ENCODE measurements around the gene OTOG.

Gene OTOG

DNA sequence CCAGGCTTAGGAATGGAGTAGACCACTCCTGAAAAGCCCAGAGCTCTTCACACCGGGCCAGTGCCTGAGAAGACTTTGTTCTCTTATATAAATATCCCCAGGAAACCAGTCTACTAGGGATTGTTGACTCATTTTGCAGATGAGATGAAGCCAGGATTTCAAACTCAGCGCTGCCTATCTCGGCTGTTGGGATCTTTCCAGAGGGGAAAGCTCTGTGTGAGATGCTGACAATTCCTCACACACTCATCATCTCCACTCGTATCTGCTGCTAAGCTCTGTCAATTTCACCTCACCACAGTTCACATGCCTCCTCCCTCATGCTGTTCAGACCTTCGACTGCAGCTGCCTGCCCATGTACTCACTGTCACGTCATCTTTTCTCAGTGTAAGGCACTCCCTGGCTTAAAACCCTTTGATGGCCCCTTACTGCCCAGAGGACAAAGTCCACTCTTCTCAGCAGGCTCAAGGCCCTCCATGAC lies 15.4 kb upstream of the OTOG start:
- H3K27me3 ChIP-seq (ENCODE audit: control insufficient read depth, insufficient read depth, low read length): no peaks in the 10 kb centered on the region
- H3K9me3 ChIP-seq (ENCODE audit: control insufficient read depth, insufficient read depth, low read length): no peaks in the 10 kb centered on the region
- no peaks in the 10 kb centered on the region for H3K36me3 ChIP-seq (ENCODE audit: control insufficient read depth, insufficient read depth, low read length)
- no peak overlapping the region for H3K9ac ChIP-seq (ENCODE audit: low read depth, low read length)
- H3K4me1 ChIP-seq (ENCODE audit: control insufficient read depth, insufficient read depth, low read length): peaks cover 2% of the 10 kb centered on the region
- H3K4me3 ChIP-seq (ENCODE audit: low read depth, low read length): no peak overlapping the region

DNA sequence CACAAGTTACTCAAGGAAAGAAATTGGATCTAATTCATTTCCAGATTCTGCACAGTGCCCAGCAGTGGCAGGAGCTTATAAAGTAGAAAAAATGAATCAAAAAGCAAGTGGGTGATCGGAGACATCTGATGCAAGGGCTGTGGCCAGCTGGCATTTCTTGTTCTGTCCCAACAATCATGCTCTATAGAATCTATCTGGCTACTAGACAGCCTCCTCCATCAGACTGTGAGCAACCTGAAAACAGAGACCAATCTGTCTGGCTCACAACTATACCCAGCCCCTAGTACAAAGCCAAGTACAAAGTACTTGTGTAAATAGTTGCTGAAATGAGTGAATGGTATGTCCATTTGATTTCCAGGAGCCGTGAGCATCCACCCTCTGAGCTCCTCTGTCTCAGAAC lies 14.3 kb upstream of the OTOG start:
- H3K27me3 ChIP-seq (ENCODE audit: control insufficient read depth, insufficient read depth, low read length): no peaks in the 10 kb centered on the region
- no peak overlapping the region for H3K4me3 ChIP-seq (ENCODE audit: low read depth, low read length)
- H3K4me1 ChIP-seq (ENCODE audit: control insufficient read depth, insufficient read depth, low read length): peaks cover 2% of the 10 kb centered on the region

GRCh38 chr11:17533341-17533740 lies 13.7 kb upstream of the OTOG start:
- no peaks in the 10 kb centered on the region for H3K36me3 ChIP-seq (ENCODE audit: control insufficient read depth, insufficient read depth, low read length)
- H3K4me1 ChIP-seq (ENCODE audit: control insufficient read depth, insufficient read depth, low read length): peaks cover 2% of the 10 kb centered on the region
- no peaks in the 10 kb centered on the region for H3K9me3 ChIP-seq (ENCODE audit: control insufficient read depth, insufficient read depth, low read length)
- no peaks in the 10 kb centered on the region for H3K27me3 ChIP-seq (ENCODE audit: control insufficient read depth, insufficient read depth, low read length)
- no peak overlapping the region for H3K4me3 ChIP-seq (ENCODE audit: low read depth, low read length)
- no peak overlapping the region for H3K9ac ChIP-seq (ENCODE audit: low read depth, low read length)

More for the DNA sequence above, 14.3 kb upstream of the OTOG start:
- H3K36me3 ChIP-seq (ENCODE audit: control insufficient read depth, insufficient read depth, low read length): no peaks in the 10 kb centered on the region
- H3K9me3 ChIP-seq (ENCODE audit: control insufficient read depth, insufficient read depth, low read length): no peaks in the 10 kb centered on the region
- H3K9ac ChIP-seq (ENCODE audit: low read depth, low read length): no peak overlapping the region

GRCh38 chr11:17533778-17534415 lies 13.2 kb upstream of the OTOG start:
- Histone ChIP-seq H3K27me3 (ENCODE audit: control insufficient read depth, insufficient read depth, low read length) (no peaks in the 10 kb centered on the region), H3K9me3 (ENCODE audit: control insufficient read depth, insufficient read depth, low read length) (no peaks in the 10 kb centered on the region), H3K4me3 (ENCODE audit: low read depth, low read length) (no peak overlapping the region), H3K36me3 (ENCODE audit: control insufficient read depth, insufficient read depth, low read length) (no peaks in the 10 kb centered on the region), H3K4me1 (ENCODE audit: control insufficient read depth, insufficient read depth, low read length) (peaks cover 2% of the 10 kb centered on the region), H3K9ac (ENCODE audit: low read depth, low read length) (no peak overlapping the region)

DNA sequence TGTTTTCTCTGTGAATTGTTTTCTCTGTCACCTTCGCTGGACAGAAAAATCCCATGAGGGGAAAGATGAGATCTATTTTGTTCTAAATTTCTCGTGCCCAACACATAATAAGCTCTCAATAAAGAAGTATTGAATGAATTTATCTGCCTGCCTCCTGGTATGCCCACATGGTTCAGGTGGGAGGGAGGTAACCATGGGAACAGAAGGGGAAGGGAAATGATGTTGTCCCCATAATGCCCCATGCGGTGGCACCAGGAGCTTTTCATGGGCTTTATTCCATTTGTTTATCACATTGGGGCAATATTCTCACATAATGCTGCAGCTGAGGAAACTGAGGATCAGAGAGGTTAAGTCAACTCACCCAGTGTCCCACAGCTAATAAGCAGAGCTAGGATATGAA lies 11.6 kb upstream of the OTOG start:
- H3K4me1 ChIP-seq (ENCODE audit: control insufficient read depth, insufficient read depth, low read length): no peaks in the 10 kb centered on the region
- no peak overlapping the region for H3K9ac ChIP-seq (ENCODE audit: low read depth, low read length)
- H3K27me3 ChIP-seq (ENCODE audit: control insufficient read depth, insufficient read depth, low read length): no peaks in the 10 kb centered on the region
- no peak overlapping the region for H3K4me3 ChIP-seq (ENCODE audit: low read depth, low read length)
- H3K36me3 ChIP-seq (ENCODE audit: control insufficient read depth, insufficient read depth, low read length): no peaks in the 10 kb centered on the region
- H3K9me3 ChIP-seq (ENCODE audit: control insufficient read depth, insufficient read depth, low read length): no peaks in the 10 kb centered on the region

DNA sequence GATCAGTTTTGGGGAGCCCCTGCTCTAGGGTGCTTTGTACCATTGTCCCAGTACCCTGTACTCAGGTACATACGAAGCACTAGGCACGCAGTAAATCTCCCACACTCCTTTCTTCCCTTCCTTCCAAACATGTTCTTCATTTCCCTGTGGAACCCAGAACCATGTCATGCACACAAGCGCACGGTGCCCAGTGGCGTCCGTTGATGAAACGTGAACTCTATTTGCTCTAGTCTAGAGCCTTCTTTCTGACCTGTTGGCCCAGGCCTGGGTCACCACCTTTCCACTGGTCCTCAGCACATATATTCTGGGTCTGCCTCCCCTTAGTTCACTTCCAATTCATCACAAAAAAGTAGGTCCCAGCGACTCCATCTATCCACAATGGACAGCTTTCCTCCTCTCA lies 9.8 kb upstream of the OTOG start:
- Histone ChIP-seq H3K9me3 (ENCODE audit: control insufficient read depth, insufficient read depth, low read length) (no peaks in the 10 kb centered on the region), H3K4me3 (ENCODE audit: low read depth, low read length) (no peak overlapping the region), H3K27me3 (ENCODE audit: control insufficient read depth, insufficient read depth, low read length) (no peaks in the 10 kb centered on the region), H3K9ac (ENCODE audit: low read depth, low read length) (no peak overlapping the region), H3K36me3 (ENCODE audit: control insufficient read depth, insufficient read depth, low read length) (no peaks in the 10 kb centered on the region), H3K4me1 (ENCODE audit: control insufficient read depth, insufficient read depth, low read length) (no peaks in the 10 kb centered on the region)

- no peaks in the 10 kb centered on the region for H3K9me3 ChIP-seq (ENCODE audit: control insufficient read depth, insufficient read depth, low read length)
- H3K27me3 ChIP-seq (ENCODE audit: control insufficient read depth, insufficient read depth, low read length): peaks cover 7% of the 10 kb centered on the region
Measured at GRCh38 chr11:17538054-17538453, 9.0 kb upstream of the OTOG start.

DNA sequence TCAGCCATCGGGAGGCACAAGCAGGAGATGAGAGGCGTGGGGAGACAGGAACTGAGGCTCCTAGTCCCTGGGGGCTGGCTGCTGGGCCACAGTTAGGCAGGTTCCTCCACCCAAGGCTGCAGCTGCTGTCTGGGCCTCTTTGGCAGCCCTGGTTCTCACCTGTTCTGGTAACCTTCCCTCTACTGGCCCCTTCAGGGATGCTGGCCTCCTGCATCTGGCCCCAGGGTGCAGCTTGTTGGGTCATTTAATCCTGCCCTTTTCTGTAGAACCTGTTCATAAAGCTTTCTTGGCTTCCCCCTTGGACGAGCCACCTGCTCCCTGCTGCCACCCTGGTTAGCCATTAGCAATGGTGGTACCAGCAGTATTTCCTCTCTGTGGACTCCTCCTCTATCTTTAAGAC lies 8.3 kb upstream of the OTOG start:
- Histone ChIP-seq H3K9ac (ENCODE audit: low read depth, low read length) (no peak overlapping the region), H3K36me3 (ENCODE audit: control insufficient read depth, insufficient read depth, low read length) (no peaks in the 10 kb centered on the region), H3K27me3 (ENCODE audit: control insufficient read depth, insufficient read depth, low read length) (peaks cover 13% of the 10 kb centered on the region), H3K9me3 (ENCODE audit: control insufficient read depth, insufficient read depth, low read length) (no peaks in the 10 kb centered on the region), H3K4me3 (ENCODE audit: low read depth, low read length) (no peak overlapping the region), H3K4me1 (ENCODE audit: control insufficient read depth, insufficient read depth, low read length) (no peaks in the 10 kb centered on the region)

More at GRCh38 chr11:17538054-17538453, 9.0 kb upstream of the OTOG start:
- Histone ChIP-seq H3K9ac (ENCODE audit: low read depth, low read length) (no peak overlapping the region), H3K4me1 (ENCODE audit: control insufficient read depth, insufficient read depth, low read length) (no peaks in the 10 kb centered on the region), H3K36me3 (ENCODE audit: control insufficient read depth, insufficient read depth, low read length) (no peaks in the 10 kb centered on the region), H3K4me3 (ENCODE audit: low read depth, low read length) (no peak overlapping the region)

DNA sequence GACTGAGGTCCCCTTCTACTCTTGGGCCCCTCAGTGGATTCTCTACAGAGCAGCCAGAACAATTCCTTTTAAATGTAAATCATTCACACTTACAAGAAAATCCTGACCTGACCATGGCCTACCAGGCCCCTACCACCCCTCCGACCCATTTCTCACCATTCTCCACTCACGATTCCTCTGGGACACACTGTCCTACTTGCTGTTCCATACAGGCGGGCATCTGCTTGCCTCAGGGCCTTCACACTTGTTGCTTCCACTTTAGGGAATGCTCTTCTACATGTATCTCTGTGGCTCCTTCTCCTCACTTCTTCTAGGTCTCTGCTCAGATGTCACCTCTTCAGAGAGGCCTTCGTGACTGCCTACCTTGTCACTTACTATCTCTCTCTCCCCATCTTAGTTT lies 6.3 kb upstream of the OTOG start:
- Histone ChIP-seq H3K4me3 (ENCODE audit: low read depth, low read length) (no peak overlapping the region), H3K27me3 (ENCODE audit: control insufficient read depth, insufficient read depth, low read length) (peaks cover 23% of the 10 kb centered on the region), H3K9ac (ENCODE audit: low read depth, low read length) (no peak overlapping the region), H3K4me1 (ENCODE audit: control insufficient read depth, insufficient read depth, low read length) (no peaks in the 10 kb centered on the region), H3K9me3 (ENCODE audit: control insufficient read depth, insufficient read depth, low read length) (no peaks in the 10 kb centered on the region), H3K36me3 (ENCODE audit: control insufficient read depth, insufficient read depth, low read length) (no peaks in the 10 kb centered on the region)

- no peak overlapping the region for H3K4me3 ChIP-seq (ENCODE audit: low read depth, low read length)
- peaks cover 28% of the 10 kb centered on the region for H3K27me3 ChIP-seq (ENCODE audit: control insufficient read depth, insufficient read depth, low read length)
- H3K9ac ChIP-seq (ENCODE audit: low read depth, low read length): no peak overlapping the region
- H3K4me1 ChIP-seq (ENCODE audit: control insufficient read depth, insufficient read depth, low read length): no peaks in the 10 kb centered on the region
- H3K36me3 ChIP-seq (ENCODE audit: control insufficient read depth, insufficient read depth, low read length): no peaks in the 10 kb centered on the region
- no peaks in the 10 kb centered on the region for H3K9me3 ChIP-seq (ENCODE audit: control insufficient read depth, insufficient read depth, low read length)
Measured at GRCh38 chr11:17541330-17541885, 5.7 kb upstream of the OTOG start.

DNA sequence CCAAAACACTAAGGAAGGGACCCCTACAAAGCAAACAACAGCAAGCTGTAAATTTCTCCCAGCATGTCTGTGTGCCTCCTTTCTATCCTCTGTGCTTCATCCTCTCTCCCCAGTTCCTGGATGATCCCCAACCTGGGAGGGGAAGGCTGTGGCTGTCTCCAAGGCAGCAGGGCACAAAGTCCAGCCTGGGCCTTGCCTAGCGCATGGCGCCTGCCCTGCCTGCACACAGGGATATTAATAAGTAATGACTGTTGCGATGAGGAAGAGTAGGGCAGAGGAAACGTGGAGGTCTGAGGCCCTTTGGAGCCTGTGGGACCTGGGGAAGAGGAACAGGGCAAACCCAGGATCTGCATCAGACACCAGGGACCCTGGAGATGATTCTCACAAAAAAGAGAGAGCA lies 4.8 kb upstream of the OTOG start:
- H3K4me1 ChIP-seq (ENCODE audit: control insufficient read depth, insufficient read depth, low read length): peaks cover 3% of the 10 kb centered on the region

DNA sequence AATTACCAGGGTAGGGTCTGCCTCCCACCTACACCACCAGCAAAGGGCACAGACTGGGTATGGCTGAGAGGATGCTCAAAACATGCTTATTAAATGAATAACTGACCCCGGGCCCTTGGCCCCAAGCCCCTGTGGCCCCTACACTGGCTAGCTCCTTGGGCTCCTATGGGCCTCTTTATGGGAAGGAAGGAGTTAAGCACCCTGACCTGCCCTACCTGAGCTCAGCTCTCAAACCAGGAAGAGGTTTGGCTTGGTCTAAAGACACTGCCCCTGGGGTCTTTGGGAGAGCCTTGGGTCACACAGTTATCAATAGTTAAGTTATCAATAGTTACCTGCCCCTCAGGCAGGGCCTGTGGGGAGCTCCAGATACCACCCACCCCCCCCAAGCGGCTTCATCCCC lies 4.0 kb upstream of the OTOG start:
- Histone ChIP-seq H3K27me3 (ENCODE audit: control insufficient read depth, insufficient read depth, low read length) (peaks cover 32% of the 10 kb centered on the region), H3K9ac (ENCODE audit: low read depth, low read length) (no peak overlapping the region)

More for the DNA sequence above, 4.8 kb upstream of the OTOG start:
- H3K27me3 ChIP-seq (ENCODE audit: control insufficient read depth, insufficient read depth, low read length): peaks cover 30% of the 10 kb centered on the region
- H3K4me3 ChIP-seq (ENCODE audit: low read depth, low read length): no peak overlapping the region
- no peaks in the 10 kb centered on the region for H3K36me3 ChIP-seq (ENCODE audit: control insufficient read depth, insufficient read depth, low read length)
- H3K9ac ChIP-seq (ENCODE audit: low read depth, low read length): no peak overlapping the region
- no peaks in the 10 kb centered on the region for H3K9me3 ChIP-seq (ENCODE audit: control insufficient read depth, insufficient read depth, low read length)

More for the DNA sequence above, 4.0 kb upstream of the OTOG start:
- no peaks in the 10 kb centered on the region for H3K36me3 ChIP-seq (ENCODE audit: control insufficient read depth, insufficient read depth, low read length)
- H3K4me1 ChIP-seq (ENCODE audit: control insufficient read depth, insufficient read depth, low read length): peaks cover 3% of the 10 kb centered on the region
- H3K9me3 ChIP-seq (ENCODE audit: control insufficient read depth, insufficient read depth, low read length): no peaks in the 10 kb centered on the region
- H3K4me3 ChIP-seq (ENCODE audit: low read depth, low read length): no peak overlapping the region

Measured in iPS-15b (cell line).